OCI-LY1 (cell line): Measurements from ENCODE around the gene MED27.

Experiments
- H2AFZ ChIP-seq: fragments of 200-600 bp; sonication (generic), shearing (Covaris generic); 2 replicates; pipeline ENCODE4 v1.6.0; 2014; ENCODE audit warnings: antibody characterized with exemption, mild to moderate bottlenecking, low read length
- H3F3A ChIP-seq: fragments of 200-600 bp; sonication (generic), shearing (Covaris generic); 2 replicates; pipeline ENCODE4 v1.6.0; 2014; ENCODE audit warnings: mild to moderate bottlenecking, antibody characterized with exemption, low read length, moderate library complexity; ENCODE audit not compliant: insufficient read depth
- H3K27ac ChIP-seq: fragments of 200-600 bp; sonication (generic); 2 replicates; pipeline ENCODE4 v1.5.1; 2014; ENCODE audit warnings: low read length, mixed run types, mild to moderate bottlenecking, low read depth; ENCODE audit not compliant: poor library complexity, severe bottlenecking
- H3K27me3 ChIP-seq: fragments of 200-600 bp; sonication (generic); 2 replicates; pipeline ENCODE4 v1.6.0; 2014; ENCODE audit warnings: antibody characterized with exemption, mild to moderate bottlenecking, low read length, moderate library complexity; ENCODE audit not compliant: insufficient read depth
- H3K36me3 ChIP-seq: fragments of 200-600 bp; sonication (generic); 2 replicates; pipeline ENCODE4 v1.6.1; 2014; ENCODE audit warnings: mild to moderate bottlenecking, antibody characterized with exemption, low read length, moderate library complexity, mixed read lengths; ENCODE audit not compliant: insufficient read depth
- H3K4me1 ChIP-seq: fragments of 200-600 bp; sonication (generic); 2 replicates; pipeline ENCODE4 v1.5.1; 2014; ENCODE audit warnings: mild to moderate bottlenecking, low read length, moderate library complexity; ENCODE audit not compliant: insufficient read depth, severe bottlenecking
- H3K4me2 ChIP-seq: fragments of 200-600 bp; sonication (generic), shearing (Covaris generic); 2 replicates; pipeline ENCODE4 v1.6.1; 2014; ENCODE audit warnings: low read length
- H3K4me3 ChIP-seq: fragments of 200-600 bp; sonication (generic); 2 replicates; pipeline ENCODE4 v1.5.1; 2014; ENCODE audit warnings: low read length, low read depth, mild to moderate bottlenecking, mixed read lengths; ENCODE audit not compliant: poor library complexity, severe bottlenecking
- H3K79me2 ChIP-seq: fragments of 200-600 bp; shearing (Covaris generic); 2 replicates; pipeline ENCODE4 v1.6.1; 2016; ENCODE audit warnings: mixed run types, low read length, mixed read lengths; ENCODE audit not compliant: insufficient read depth
- H3K9ac ChIP-seq: fragments of 200-600 bp; sonication (generic), shearing (Covaris generic); 2 replicates; pipeline ENCODE4 v1.6.1; 2014; ENCODE audit warnings: mild to moderate bottlenecking, low read length, mixed read lengths
- H3K9me2 ChIP-seq: fragments of 200-600 bp; sonication (generic), shearing (Covaris generic); 2 replicates; pipeline ENCODE4 v1.6.1; 2014; ENCODE audit warnings: low read depth, mild to moderate bottlenecking, low read length, mixed read lengths
- H3K9me3 ChIP-seq: fragments of 200-600 bp; shearing (Covaris generic); 2 replicates; pipeline ENCODE4 v1.6.1; 2014; ENCODE audit warnings: low read length, mixed read lengths
- H4K20me1 ChIP-seq: fragments of 200-600 bp; sonication (generic), shearing (Covaris generic); 2 replicates; pipeline ENCODE4 v1.6.0; 2016; ENCODE audit warnings: mild to moderate bottlenecking, low read length; ENCODE audit not compliant: insufficient read depth
- EZH2 ChIP-seq: fragments of 200-600 bp; sonication (generic), shearing (Covaris generic); IDR thresholded peaks from 2 replicates; pipeline ENCODE4 v1.8.0; 2017; ENCODE audit warnings: borderline replicate concordance, mixed run types, mild to moderate bottlenecking, antibody characterized with exemption, low read length, moderate library complexity, mixed read lengths
- TF ChIP-seq, protein P1 (sequence below): fragments of 200-600 bp; sonication (generic), shearing (Covaris generic); IDR thresholded peaks from 2 replicates; pipeline ENCODE4 v1.5.1; 2017; ENCODE audit warnings: mild to moderate bottlenecking, antibody characterized with exemption, low read length, moderate library complexity, mixed read lengths

Gene MED27

DNA sequence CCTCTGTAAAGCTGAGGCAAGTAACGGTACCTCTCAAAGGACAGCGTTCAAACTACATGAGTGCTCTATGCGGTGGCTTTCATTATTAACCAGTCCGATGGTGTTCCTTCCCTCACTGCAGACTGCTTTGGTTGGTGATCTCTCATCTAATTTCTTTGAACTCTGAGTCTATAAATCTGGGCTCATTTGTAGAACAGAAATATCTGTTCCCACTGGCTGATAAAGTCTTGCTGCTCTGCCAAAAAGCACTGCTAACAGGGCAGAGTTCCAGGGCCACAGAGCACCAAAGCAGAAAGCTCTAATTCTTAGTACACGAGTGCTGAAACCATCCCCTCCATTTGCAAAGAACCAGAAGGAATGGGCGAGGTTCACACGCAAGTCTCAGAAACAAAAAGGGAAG is 81.9 kb downstream of the MED27 start:
- Histone ChIP-seq H3K4me3 (no peak overlapping the region), H3K36me3 (no peaks in the 10 kb centered on the region), H3K9ac (no peak overlapping the region), H3K27me3 (no peaks in the 10 kb centered on the region), H3K9me3 (no peaks in the 10 kb centered on the region), H3K4me1 (no peaks in the 10 kb centered on the region), H3F3A (no peaks in the 10 kb centered on the region), H3K4me2 (no peak overlapping the region), H3K9me2 (no peaks in the 10 kb centered on the region), H4K20me1 (no peaks in the 10 kb centered on the region), H3K79me2 (no peaks in the 10 kb centered on the region), H3K27ac (no peak overlapping the region), H2AFZ (no peak overlapping the region)
- no peak for TF ChIP-seq EZH2
- TF ChIP-seq, protein P1, sequence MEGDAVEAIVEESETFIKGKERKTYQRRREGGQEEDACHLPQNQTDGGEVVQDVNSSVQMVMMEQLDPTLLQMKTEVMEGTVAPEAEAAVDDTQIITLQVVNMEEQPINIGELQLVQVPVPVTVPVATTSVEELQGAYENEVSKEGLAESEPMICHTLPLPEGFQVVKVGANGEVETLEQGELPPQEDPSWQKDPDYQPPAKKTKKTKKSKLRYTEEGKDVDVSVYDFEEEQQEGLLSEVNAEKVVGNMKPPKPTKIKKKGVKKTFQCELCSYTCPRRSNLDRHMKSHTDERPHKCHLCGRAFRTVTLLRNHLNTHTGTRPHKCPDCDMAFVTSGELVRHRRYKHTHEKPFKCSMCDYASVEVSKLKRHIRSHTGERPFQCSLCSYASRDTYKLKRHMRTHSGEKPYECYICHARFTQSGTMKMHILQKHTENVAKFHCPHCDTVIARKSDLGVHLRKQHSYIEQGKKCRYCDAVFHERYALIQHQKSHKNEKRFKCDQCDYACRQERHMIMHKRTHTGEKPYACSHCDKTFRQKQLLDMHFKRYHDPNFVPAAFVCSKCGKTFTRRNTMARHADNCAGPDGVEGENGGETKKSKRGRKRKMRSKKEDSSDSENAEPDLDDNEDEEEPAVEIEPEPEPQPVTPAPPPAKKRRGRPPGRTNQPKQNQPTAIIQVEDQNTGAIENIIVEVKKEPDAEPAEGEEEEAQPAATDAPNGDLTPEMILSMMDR: no peak

DNA sequence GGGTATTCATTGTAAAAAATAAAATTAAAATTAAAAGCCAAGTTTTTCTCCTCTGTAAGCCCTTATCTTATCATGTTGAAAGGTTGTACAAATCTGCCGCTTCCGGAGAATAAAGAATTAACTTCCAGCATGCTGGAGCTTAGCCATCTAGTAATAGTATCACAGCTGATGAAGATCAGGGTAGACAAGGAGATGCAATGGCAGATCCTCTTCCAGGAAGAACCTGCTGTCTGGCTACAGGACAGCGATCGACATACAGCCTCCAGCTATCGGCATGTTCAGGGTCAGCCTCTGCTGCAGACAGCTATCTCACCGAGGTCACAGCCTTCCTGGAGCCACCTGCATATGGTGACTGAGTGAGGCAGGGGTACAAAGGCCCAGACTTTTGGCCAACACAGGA is 82.6 kb downstream of the MED27 start:
- H3K36me3 ChIP-seq: no peaks in the 10 kb centered on the region
- H3K4me3 ChIP-seq: no peak overlapping the region
- no peak overlapping the region for H2AFZ ChIP-seq
- H3K9ac ChIP-seq: no peak overlapping the region
- H3F3A ChIP-seq: no peaks in the 10 kb centered on the region
- no peaks in the 10 kb centered on the region for H3K9me3 ChIP-seq
- H3K27ac ChIP-seq: no peak overlapping the region
- no peaks in the 10 kb centered on the region for H3K9me2 ChIP-seq
- no peaks in the 10 kb centered on the region for H3K4me1 ChIP-seq
- no peaks in the 10 kb centered on the region for H3K27me3 ChIP-seq
- no peak for TF ChIP-seq EZH2
- TF ChIP-seq, protein P1: no peak
- H4K20me1 ChIP-seq: no peaks in the 10 kb centered on the region
- H3K79me2 ChIP-seq: no peaks in the 10 kb centered on the region
- H3K4me2 ChIP-seq: no peak overlapping the region

DNA sequence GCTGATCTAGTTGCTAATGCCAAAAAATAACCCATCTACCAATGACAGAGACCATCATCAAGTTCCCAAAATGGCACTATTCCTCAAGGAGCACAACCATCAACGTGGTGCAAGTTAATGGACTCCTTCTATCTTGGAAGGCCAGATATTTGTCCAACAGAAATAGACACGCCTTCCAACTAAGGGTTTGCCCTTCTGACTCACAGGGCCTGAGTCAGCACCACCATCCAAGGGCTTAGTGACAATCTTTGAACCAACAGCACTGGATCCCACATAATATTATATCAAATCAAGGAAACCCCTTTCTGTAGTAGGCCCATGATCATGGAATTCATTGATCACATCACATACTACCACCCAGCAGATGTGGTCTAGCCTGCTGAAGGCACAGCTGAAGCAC is 84.3 kb downstream of the MED27 start:
- no peaks in the 10 kb centered on the region for H3K9me3 ChIP-seq
- TF ChIP-seq EZH2: no peak
- TF ChIP-seq, protein P1: no peak
- H3K36me3 ChIP-seq: no peaks in the 10 kb centered on the region
- H3K4me3 ChIP-seq: no peak overlapping the region
- H3F3A ChIP-seq: no peaks in the 10 kb centered on the region
- no peaks in the 10 kb centered on the region for H3K9me2 ChIP-seq
- no peak overlapping the region for H3K27ac ChIP-seq
- no peaks in the 10 kb centered on the region for H3K79me2 ChIP-seq
- H3K4me2 ChIP-seq: no peak overlapping the region
- H3K4me1 ChIP-seq: no peaks in the 10 kb centered on the region
- no peaks in the 10 kb centered on the region for H4K20me1 ChIP-seq
- H2AFZ ChIP-seq: no peak overlapping the region
- H3K27me3 ChIP-seq: no peaks in the 10 kb centered on the region
- H3K9ac ChIP-seq: no peak overlapping the region
